ENCODE results near the gene CMSS1. TPM values are rescaled to one million over a fixed set of nuclear protein-coding genes. Genes with fewer than 3 reads are reported as not detected.
A peak's percentile ranks its signal among the peaks of the same experiment; 100 is the strongest.

Gene CMSS1
- total and polyA plus RNA-seq, 2 of the 13 experiments (the other 11 are each of a cell fraction or from before 2014, with no cell fraction given) = 6.4 to 48.7 TPM

GRCh38 chr3:100068826-100069225 lies 251.2 kb downstream of the CMSS1 start:
- in situ Hi-C loops (cut with HindIII; ENCODE audit: extremely low pct_ligation_motif_present, low pct_unique_long_range_greater_than_20kb) = loop anchor here (5.0 kb wide), 1 partner anchor 183 kb away; no protein-coding TSS in a partner anchor
- Histone ChIP-seq H3K36me3 (replicated peaks in 1 of 2; ENCODE audit: control insufficient read depth in 1 of 2, insufficient read depth in 2 of 2, low read length in 2 of 2) (no peaks in the 10 kb centered on the region), H3K4me2 (ENCODE audit: low read depth, low read length) (no peak overlapping the region), H3K27me3 (ENCODE audit: control insufficient read depth in 1 of 2, insufficient read depth in 2 of 2, low read length in 2 of 2) (no peaks in the 10 kb centered on the region), H3K27ac (ENCODE audit: extremely low read length, insufficient read depth, low read length) (no peak overlapping the region), H3K9ac (ENCODE audit: insufficient read depth, low read depth, low read length) (no peak overlapping the region), H2AFZ (ENCODE audit: low read length) (no peak overlapping the region), H3K4me3 (replicated peaks in 1 of 3; ENCODE audit: insufficient read depth in 1 of 3, low read depth in 2 of 3, low read length in 3 of 3) (no peak overlapping the region), H3K79me2 (ENCODE audit: insufficient read depth, low read length) (peaks cover 3% of the 10 kb centered on the region), H4K20me1 (ENCODE audit: insufficient read depth, low read length) (no peaks in the 10 kb centered on the region), H3K9me3 (ENCODE audit: low read length) (no peaks in the 10 kb centered on the region), H3K4me1 (ENCODE audit: insufficient read depth, low read length) (peaks cover 94% of the 10 kb centered on the region)
- POLR2A ChIA-PET = interaction anchor here (1.0 to 1.5 kb wide), 5 partner anchors 8 to 197 kb away, joined by 3 to 8 read pairs (median 5); partner anchors contain the start of gene TBC1D23
- CTCF ChIA-PET (ENCODE audit: low intra/inter-chr PET ratio, low total read pairs) = interaction anchor here (2.2 to 2.3 kb wide), 2 partner anchors 21 to 185 kb away, joined by 11 to 17 read pairs; no protein-coding TSS in a partner anchor
- intact Hi-C loops (cut with micrococcal nuclease; ENCODE audit: unreplicated experiment) = loop anchor here (1.0 to 2.0 kb wide), 2 partner anchors 185 to 226 kb away; no protein-coding TSS in a partner anchor
- WGBS (ENCODE audit: low lambda C conversion rate) = 10% methylated on average over 5 of the region's 5 CpGs
- ATAC-seq (peak; percentile 95), FAIRE-seq (peak; percentile 52), DNase-seq (ENCODE audit: low spot score) (peak; percentile 79)
- BruUV-seq (replicated peaks) = no TSS peak
- no peak for TF ChIP-seq ZNF775 (CRISPR knock-in tag; IDR thresholded peaks at IDR 0.05; ENCODE audit: borderline replicate concordance)
- TF ChIP-seq ZNF12 (CRISPR knock-in tag; IDR thresholded peaks at IDR 0.05) = no peak; the same call in 1 of the 2 replicates
- TF ChIP-seq ZNF512B (CRISPR knock-in tag; IDR thresholded peaks at IDR 0.05; ENCODE audit: borderline replicate concordance) = no peak
- TF ChIP-seq HOXD1 (CRISPR knock-in tag; IDR thresholded peaks at IDR 0.05) = no peak
- TF ChIP-seq ARID5B (CRISPR knock-in tag; IDR thresholded peaks at IDR 0.05) = peak; percentile 45; the same call in 1 of the 2 replicates
- TF ChIP-seq SP1 (IDR thresholded peaks at IDR 0.05) = no peak
- no peak for TF ChIP-seq SP1 (CRISPR knock-in tag; IDR thresholded peaks at IDR 0.05)
- TF ChIP-seq ATAD3A (CRISPR knock-in tag; IDR thresholded peaks at IDR 0.05) = no peak
- peak; percentile 55 for TF ChIP-seq FOXA3 (CRISPR knock-in tag; IDR thresholded peaks at IDR 0.05)
- no peak for TF ChIP-seq ZNF264 (CRISPR knock-in tag; IDR thresholded peaks at IDR 0.05)
- TF ChIP-seq, protein P1, sequence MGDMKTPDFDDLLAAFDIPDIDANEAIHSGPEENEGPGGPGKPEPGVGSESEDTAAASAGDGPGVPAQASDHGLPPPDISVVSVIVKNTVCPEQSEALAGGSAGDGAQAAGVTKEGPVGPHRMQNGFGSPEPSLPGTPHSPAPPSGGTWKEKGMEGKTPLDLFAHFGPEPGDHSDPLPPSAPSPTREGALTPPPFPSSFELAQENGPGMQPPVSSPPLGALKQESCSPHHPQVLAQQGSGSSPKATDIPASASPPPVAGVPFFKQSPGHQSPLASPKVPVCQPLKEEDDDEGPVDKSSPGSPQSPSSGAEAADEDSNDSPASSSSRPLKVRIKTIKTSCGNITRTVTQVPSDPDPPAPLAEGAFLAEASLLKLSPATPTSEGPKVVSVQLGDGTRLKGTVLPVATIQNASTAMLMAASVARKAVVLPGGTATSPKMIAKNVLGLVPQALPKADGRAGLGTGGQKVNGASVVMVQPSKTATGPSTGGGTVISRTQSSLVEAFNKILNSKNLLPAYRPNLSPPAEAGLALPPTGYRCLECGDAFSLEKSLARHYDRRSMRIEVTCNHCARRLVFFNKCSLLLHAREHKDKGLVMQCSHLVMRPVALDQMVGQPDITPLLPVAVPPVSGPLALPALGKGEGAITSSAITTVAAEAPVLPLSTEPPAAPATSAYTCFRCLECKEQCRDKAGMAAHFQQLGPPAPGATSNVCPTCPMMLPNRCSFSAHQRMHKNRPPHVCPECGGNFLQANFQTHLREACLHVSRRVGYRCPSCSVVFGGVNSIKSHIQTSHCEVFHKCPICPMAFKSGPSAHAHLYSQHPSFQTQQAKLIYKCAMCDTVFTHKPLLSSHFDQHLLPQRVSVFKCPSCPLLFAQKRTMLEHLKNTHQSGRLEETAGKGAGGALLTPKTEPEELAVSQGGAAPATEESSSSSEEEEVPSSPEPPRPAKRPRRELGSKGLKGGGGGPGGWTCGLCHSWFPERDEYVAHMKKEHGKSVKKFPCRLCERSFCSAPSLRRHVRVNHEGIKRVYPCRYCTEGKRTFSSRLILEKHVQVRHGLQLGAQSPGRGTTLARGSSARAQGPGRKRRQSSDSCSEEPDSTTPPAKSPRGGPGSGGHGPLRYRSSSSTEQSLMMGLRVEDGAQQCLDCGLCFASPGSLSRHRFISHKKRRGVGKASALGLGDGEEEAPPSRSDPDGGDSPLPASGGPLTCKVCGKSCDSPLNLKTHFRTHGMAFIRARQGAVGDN (CRISPR knock-in tag; IDR thresholded peaks at IDR 0.05) = no peak
- peak; percentile 46; the same call in 1 of the 2 replicates for TF ChIP-seq FOSL2 (CRISPR knock-in tag; IDR thresholded peaks at IDR 0.05)
- TF ChIP-seq ZNF205 (CRISPR knock-in tag; IDR thresholded peaks at IDR 0.05) = no peak
- TF ChIP-seq ZFX (CRISPR knock-in tag; IDR thresholded peaks at IDR 0.05; ENCODE audit: low read depth) = peak; percentile 20; the same call in 1 of the 2 replicates

All from HepG2 (cell line).